Measurements from ENCODE around the gene MACROD2. TPM values are rescaled to one million over a fixed set of nuclear protein-coding genes. Genes with fewer than 3 reads are reported as not detected.

Gene MACROD2
- total and polyA plus RNA-seq, 2 of the 4 experiments (the other 2 are of a cell fraction): not detected

GRCh38 chr20:15440049-15440820 is 1444.9 kb downstream of the MACROD2 start:
- Histone ChIP-seq H3K4me3 (ENCODE audit: insufficient read depth, low read depth, low read length) (no peak overlapping the region), H4K8ac (ENCODE audit: low read depth in 2 of 2, low read length in 2 of 2) (no peak overlapping the region), H2AK9ac (replicated peaks; ENCODE audit: low read depth, low read length, poor library complexity) (no peak overlapping the region), H3K4me1 (ENCODE audit: control insufficient read depth, insufficient read depth, low read length) (no peaks in the 10 kb centered on the region), H3K23ac (ENCODE audit: low read depth, low read length) (no peak overlapping the region), H3K9me1 (ENCODE audit: insufficient read depth, low read length) (no peaks in the 10 kb centered on the region), H3K79me1 (ENCODE audit: low read depth in 1 of 2, low read length in 2 of 2) (no peaks in the 10 kb centered on the region), H3K9ac (ENCODE audit: low read depth, low read length) (no peak overlapping the region), H3K27me3 (ENCODE audit: control insufficient read depth, insufficient read depth, low read length) (no peaks in the 10 kb centered on the region), H3K4me2 (ENCODE audit: low read depth, low read length) (no peak overlapping the region), H2BK5ac (ENCODE audit: low read depth, low read length, poor library complexity, severe bottlenecking) (no peak overlapping the region), H4K20me1 (ENCODE audit: insufficient read depth, low read length) (no peaks in the 10 kb centered on the region), H3K18ac (ENCODE audit: low read depth, low read length) (no peak overlapping the region), H3K56ac (ENCODE audit: extremely low read depth, insufficient read depth, low read length) (no peak overlapping the region), H2BK120ac (ENCODE audit: low read depth, low read length) (no peak overlapping the region), H2AK5ac (ENCODE audit: low read depth, low read length) (no peak overlapping the region), H3K36me3 (ENCODE audit: control insufficient read depth, insufficient read depth, low read length) (no peaks in the 10 kb centered on the region), H3K9me3 (ENCODE audit: control insufficient read depth, insufficient read depth, low read length) (no peaks in the 10 kb centered on the region; the same call in 1 of the 2 replicates), H3K27ac (ENCODE audit: insufficient read depth, low read length) (no peak overlapping the region), H2BK15ac (ENCODE audit: low read depth, low read length) (no peak overlapping the region), H4K91ac (ENCODE audit: insufficient read depth, low read depth, low read length) (no peak overlapping the region), H3K14ac (replicated peaks; ENCODE audit: low read depth, low read length) (no peak overlapping the region), H4K5ac (ENCODE audit: low read depth, low read length) (no peak overlapping the region), H2BK20ac (ENCODE audit: low read depth, low read length) (no peak overlapping the region), H2AFZ (replicated peaks; ENCODE audit: low read length, poor library complexity) (no peak overlapping the region), H3K4ac (ENCODE audit: low read depth, low read length) (no peak overlapping the region)
- no peak for ATAC-seq (ENCODE audit: low read depth)
- DNase-seq: no peak
- no peak for TF ChIP-seq SMC3 (IDR thresholded peaks at IDR 0.05; ENCODE audit: low read depth, low read length)
- 61% methylated on average over 2 of the region's 7 CpGs; no CpG with 5 or more reads in 1 of the 2 experiments for WGBS, 2 experiments (ENCODE audit: extremely low coverage in 2 of 2, insufficient read length in 1 of 2)
- ChIA-PET POLR2A (ENCODE audit: unreplicated experiment) (interaction anchor here (0.6 kb wide), 1 partner anchor 53 kb away, joined by 3 read pairs; no protein-coding TSS in a partner anchor), CTCF (no interaction called here)
- intact Hi-C loops (cut with micrococcal nuclease): no loop called here
- BruUV-seq (replicated peaks): no TSS peak
- in situ Hi-C loops (cut with MboI; ENCODE audit: low sequenced_read_pairs): no loop called here
- dilution Hi-C loops (cut with HindIII; ENCODE audit: low sequenced_read_pairs, unreplicated experiment): no loop called here

All from IMR-90 (cell line).